Measurements from ENCODE around the gene AADAC.
"Not testable (repeated sequence)": the region's sequence is repeated elsewhere in the genome, so short reads cannot be mapped to it uniquely, and the experiment has no call there.

The AADAC gene

GRCh38 chr3:151841801-151842200, 27.9 kb downstream of the AADAC start:
- TF ChIP-seq ZFX (IDR thresholded peaks at IDR 0.05; ENCODE audit: borderline replicate concordance): no peak
- no peak overlapping the region for H3K27ac ChIP-seq

GRCh38 chr3:151843275-151843674, 29.4 kb downstream of the AADAC start:
- TF ChIP-seq ZFX (IDR thresholded peaks at IDR 0.05; ENCODE audit: borderline replicate concordance) (no peak), CTCF (IDR thresholded peaks at IDR 0.05) (no peak)
- no peak overlapping the region for H3K27ac ChIP-seq

GRCh38 chr3:151845306-151845905, 31.5 kb downstream of the AADAC start:
- TF ChIP-seq CTCF (IDR thresholded peaks at IDR 0.05) (no peak), ZFX (IDR thresholded peaks at IDR 0.05; ENCODE audit: borderline replicate concordance) (no peak)
- no peak overlapping the region for H3K27ac ChIP-seq

GRCh38 chr3:151850065-151850464, 36.1 kb downstream of the AADAC start:
- not testable (repeated sequence) for H3K27ac ChIP-seq

GRCh38 chr3:151852074-151852811, 38.3 kb downstream of the AADAC start:
- TF ChIP-seq ZFX (IDR thresholded peaks at IDR 0.05; ENCODE audit: borderline replicate concordance) (no peak), CTCF (IDR thresholded peaks at IDR 0.05) (no peak)
- H3K27ac ChIP-seq: no peak overlapping the region

GRCh38 chr3:151856118-151856517, 42.2 kb downstream of the AADAC start:
- TF ChIP-seq ZFX (IDR thresholded peaks at IDR 0.05; ENCODE audit: borderline replicate concordance) (no peak), CTCF (IDR thresholded peaks at IDR 0.05) (no peak)
- no peak overlapping the region for H3K27ac ChIP-seq

- no peak for TF ChIP-seq CTCF (IDR thresholded peaks at IDR 0.05)
- no peak for TF ChIP-seq ZFX (IDR thresholded peaks at IDR 0.05; ENCODE audit: borderline replicate concordance)
Measured at GRCh38 chr3:151856641-151857040, 42.7 kb downstream of the AADAC start.

GRCh38 chr3:151859233-151859673, 45.3 kb downstream of the AADAC start:
- H3K27ac ChIP-seq: no peak overlapping the region
- TF ChIP-seq ZFX (IDR thresholded peaks at IDR 0.05; ENCODE audit: borderline replicate concordance) (no peak), CTCF (IDR thresholded peaks at IDR 0.05) (no peak)

More at GRCh38 chr3:151856641-151857040, 42.7 kb downstream of the AADAC start:
- no peak overlapping the region for H3K27ac ChIP-seq
